ENCODE measurements around the gene NDRG3.

Gene NDRG3

GRCh38 chr20:36607586-36608387 lies 138.1 kb downstream of the NDRG3 start:
- Histone ChIP-seq H3K4me2 (ENCODE audit: low read depth, low read length, poor library complexity, severe bottlenecking) (peak overlapping the region; percentile 92), H3K79me2 (ENCODE audit: insufficient read depth, low read length) (peaks cover 30% of the 10 kb centered on the region), H3F3A (ENCODE audit: insufficient read depth) (peaks cover 16% of the 10 kb centered on the region), H4K20me1 (ENCODE audit: low read depth, low read length) (peaks cover 12% of the 10 kb centered on the region; the same call in 1 of the 2 replicates), H3K9me2 (replicated peaks; ENCODE audit: insufficient read depth, low read length) (no peaks in the 10 kb centered on the region), H3K36me3 (ENCODE audit: low read length) (peaks cover 8% of the 10 kb centered on the region; the same call in 1 of the 2 replicates), H3K4me3 (ENCODE audit: insufficient read depth, low read length, poor library complexity, severe bottlenecking) (no peak overlapping the region), H3K9ac (ENCODE audit: low read length) (peak overlapping the region; percentile 97), H2AFZ (ENCODE audit: low read depth, low read length, severe bottlenecking) (no peak overlapping the region), H3K27ac (ENCODE audit: low read depth, low read length) (no peak overlapping the region), H3K9me3 (ENCODE audit: insufficient read depth, low read length) (no peaks in the 10 kb centered on the region), H3K27me3 (ENCODE audit: low read length) (no peaks in the 10 kb centered on the region)
- TF ChIP-seq, protein P1, sequence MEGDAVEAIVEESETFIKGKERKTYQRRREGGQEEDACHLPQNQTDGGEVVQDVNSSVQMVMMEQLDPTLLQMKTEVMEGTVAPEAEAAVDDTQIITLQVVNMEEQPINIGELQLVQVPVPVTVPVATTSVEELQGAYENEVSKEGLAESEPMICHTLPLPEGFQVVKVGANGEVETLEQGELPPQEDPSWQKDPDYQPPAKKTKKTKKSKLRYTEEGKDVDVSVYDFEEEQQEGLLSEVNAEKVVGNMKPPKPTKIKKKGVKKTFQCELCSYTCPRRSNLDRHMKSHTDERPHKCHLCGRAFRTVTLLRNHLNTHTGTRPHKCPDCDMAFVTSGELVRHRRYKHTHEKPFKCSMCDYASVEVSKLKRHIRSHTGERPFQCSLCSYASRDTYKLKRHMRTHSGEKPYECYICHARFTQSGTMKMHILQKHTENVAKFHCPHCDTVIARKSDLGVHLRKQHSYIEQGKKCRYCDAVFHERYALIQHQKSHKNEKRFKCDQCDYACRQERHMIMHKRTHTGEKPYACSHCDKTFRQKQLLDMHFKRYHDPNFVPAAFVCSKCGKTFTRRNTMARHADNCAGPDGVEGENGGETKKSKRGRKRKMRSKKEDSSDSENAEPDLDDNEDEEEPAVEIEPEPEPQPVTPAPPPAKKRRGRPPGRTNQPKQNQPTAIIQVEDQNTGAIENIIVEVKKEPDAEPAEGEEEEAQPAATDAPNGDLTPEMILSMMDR (IDR thresholded peaks at IDR 0.05; ENCODE audit: insufficient read depth, low read length, poor library complexity, severe bottlenecking), result no peak
- TF ChIP-seq EZH2phosphoT487 (conservative IDR thresholded peaks at IDR 0.05; ENCODE audit: low read length), result no peak

DNA sequence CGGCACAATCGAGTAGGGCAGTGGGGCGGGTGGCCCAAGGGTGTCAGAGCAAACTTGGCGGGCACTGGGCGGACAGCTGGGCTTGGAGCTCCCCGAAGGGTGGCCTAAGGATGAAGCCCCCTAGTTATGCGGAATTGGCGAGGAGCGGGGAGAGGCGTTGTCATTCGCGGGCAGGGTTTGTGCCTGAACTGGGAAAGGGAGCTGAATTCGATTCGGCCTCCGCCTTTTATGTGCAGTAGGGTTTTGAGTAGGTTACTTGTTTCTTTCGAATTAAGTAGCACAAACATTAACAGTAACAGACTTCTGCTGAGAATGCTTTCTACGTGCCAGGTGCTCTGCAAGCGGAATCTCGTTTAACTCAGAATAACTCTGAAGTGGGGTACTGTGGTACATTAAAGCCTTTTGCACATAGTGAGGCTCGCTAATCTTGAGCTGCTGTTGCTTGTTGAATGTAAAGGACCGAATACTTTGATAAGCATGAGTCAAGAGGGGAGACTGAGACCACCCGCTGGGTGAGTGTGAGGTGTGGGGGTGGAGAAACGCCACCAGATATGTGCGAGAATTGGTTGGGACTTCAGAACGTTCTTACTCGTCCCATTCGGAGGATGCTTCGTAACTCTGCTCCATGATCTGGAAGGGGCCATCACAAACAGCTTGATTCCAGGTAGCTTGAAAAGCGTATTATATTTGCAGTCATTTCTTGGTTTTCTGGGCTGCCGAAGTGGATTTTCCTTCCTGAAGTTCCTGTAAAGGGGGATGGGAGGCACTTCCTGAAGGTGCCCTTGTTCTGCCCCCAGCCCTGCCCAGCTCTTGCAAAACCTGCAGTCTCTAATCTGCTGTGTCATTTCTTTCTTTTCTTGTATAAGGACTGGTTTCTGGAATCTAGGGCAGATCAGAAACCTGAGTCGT lies 139.5 kb downstream of the NDRG3 start:
- peak overlapping the region; percentile 92 for H3K4me2 ChIP-seq (ENCODE audit: low read depth, low read length, poor library complexity, severe bottlenecking)
- H3K79me2 ChIP-seq (ENCODE audit: insufficient read depth, low read length), result peaks cover 30% of the 10 kb centered on the region
- no peaks in the 10 kb centered on the region for H3K9me2 ChIP-seq (replicated peaks; ENCODE audit: insufficient read depth, low read length)
- peak overlapping the region; percentile 97 for H3K9ac ChIP-seq (ENCODE audit: low read length)
- peaks cover 6% of the 10 kb centered on the region; the same call in 1 of the 2 replicates for H3K36me3 ChIP-seq (ENCODE audit: low read length)
- peaks cover 16% of the 10 kb centered on the region for H3F3A ChIP-seq (ENCODE audit: insufficient read depth)
- no peaks in the 10 kb centered on the region for H3K27me3 ChIP-seq (ENCODE audit: low read length)
- TF ChIP-seq EZH2phosphoT487 (conservative IDR thresholded peaks at IDR 0.05; ENCODE audit: low read length), result no peak
- TF ChIP-seq, protein P1 (IDR thresholded peaks at IDR 0.05; ENCODE audit: insufficient read depth, low read length, poor library complexity, severe bottlenecking), result no peak
- H3K4me3 ChIP-seq (ENCODE audit: insufficient read depth, low read length, poor library complexity, severe bottlenecking), result peak overlapping the region; percentile 90
- peak overlapping the region; percentile 65 for H3K27ac ChIP-seq (ENCODE audit: low read depth, low read length)
- H2AFZ ChIP-seq (ENCODE audit: low read depth, low read length, severe bottlenecking), result peak overlapping the region; percentile 23
- H4K20me1 ChIP-seq (ENCODE audit: low read depth, low read length), result peaks cover 12% of the 10 kb centered on the region; the same call in 1 of the 2 replicates
- H3K9me3 ChIP-seq (ENCODE audit: insufficient read depth, low read length), result no peaks in the 10 kb centered on the region

GRCh38 chr20:36605399-36606157 lies 140.3 kb downstream of the NDRG3 start, which contains the start of gene RAB5IF:
Gene RAB5IF (plus strand): TSS chr20:36605779. CDS start chr20:36605952, 173 bp downstream.
- peak within 1 kb of the TSS; percentile 52 for H2AFZ ChIP-seq (ENCODE audit: low read depth, low read length, severe bottlenecking)
- peaks cover 3% of the 10 kb centered on the region; the same call in 1 of the 2 replicates for H3K36me3 ChIP-seq (ENCODE audit: low read length)
- H3K79me2 ChIP-seq (ENCODE audit: insufficient read depth, low read length), result peaks cover 30% of the 10 kb centered on the region
- H3K4me2 ChIP-seq (ENCODE audit: low read depth, low read length, poor library complexity, severe bottlenecking), result peak within 1 kb of the TSS; percentile 92
- peak within 1 kb of the TSS; percentile 76 for H3K27ac ChIP-seq (ENCODE audit: low read depth, low read length)
- H3K4me3 ChIP-seq (ENCODE audit: insufficient read depth, low read length, poor library complexity, severe bottlenecking), result peak within 1 kb of the TSS; percentile 90
- H3K9me2 ChIP-seq (replicated peaks; ENCODE audit: insufficient read depth, low read length), result no peaks in the 10 kb centered on the region
- TF ChIP-seq, protein P1 (IDR thresholded peaks at IDR 0.05; ENCODE audit: insufficient read depth, low read length, poor library complexity, severe bottlenecking), result peak; percentile 70
- TF ChIP-seq EZH2phosphoT487 (conservative IDR thresholded peaks at IDR 0.05; ENCODE audit: low read length), result no peak
- H4K20me1 ChIP-seq (ENCODE audit: low read depth, low read length), result peaks cover 12% of the 10 kb centered on the region; the same call in 1 of the 2 replicates
- H3K9ac ChIP-seq (ENCODE audit: low read length), result peak within 1 kb of the TSS; percentile 97
- H3K27me3 ChIP-seq (ENCODE audit: low read length), result no peaks in the 10 kb centered on the region
- H3K9me3 ChIP-seq (ENCODE audit: insufficient read depth, low read length), result no peaks in the 10 kb centered on the region
- H3F3A ChIP-seq (ENCODE audit: insufficient read depth), result peaks cover 16% of the 10 kb centered on the region
